Stimulated activated CD4-positive, alpha-beta T cell treated with anti-CD3 and anti-CD28 coated beads, Interleukin-1b, Interleukin-23, amount 100 ng/mL, for 24 hours (primary cell): ENCODE data around the gene FBXL5.

ENCODE experiments used
- DNase-seq, 4 experiments: peaks; one replicate each; pipeline ENCODE4 v3.0.0-alpha.2; 2020; ENCODE audit warnings: low read depth in 4 of 4, low spot score in 1 of 4

Gene FBXL5

DNA sequence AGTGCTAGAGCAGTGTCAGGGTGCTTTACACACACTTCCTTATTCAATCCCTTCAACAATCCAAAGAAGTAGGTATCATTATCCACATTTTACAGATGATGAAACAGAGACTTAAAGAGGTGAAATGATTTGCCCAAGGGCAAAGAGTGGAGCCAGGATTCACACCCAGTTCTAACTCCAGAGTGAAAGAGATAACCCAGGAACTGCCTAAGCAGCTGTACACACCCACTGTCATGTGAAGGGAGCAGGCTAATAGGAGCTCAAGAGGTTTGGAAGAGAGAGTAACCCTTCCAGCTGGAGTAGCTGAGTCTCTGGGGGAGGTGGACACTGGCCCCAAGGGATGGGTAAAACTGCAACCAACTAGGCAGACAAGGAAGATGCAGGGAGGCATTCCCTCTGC, 92.5 kb downstream of the FBXL5 start:
- DNase-seq = no peak

DNA sequence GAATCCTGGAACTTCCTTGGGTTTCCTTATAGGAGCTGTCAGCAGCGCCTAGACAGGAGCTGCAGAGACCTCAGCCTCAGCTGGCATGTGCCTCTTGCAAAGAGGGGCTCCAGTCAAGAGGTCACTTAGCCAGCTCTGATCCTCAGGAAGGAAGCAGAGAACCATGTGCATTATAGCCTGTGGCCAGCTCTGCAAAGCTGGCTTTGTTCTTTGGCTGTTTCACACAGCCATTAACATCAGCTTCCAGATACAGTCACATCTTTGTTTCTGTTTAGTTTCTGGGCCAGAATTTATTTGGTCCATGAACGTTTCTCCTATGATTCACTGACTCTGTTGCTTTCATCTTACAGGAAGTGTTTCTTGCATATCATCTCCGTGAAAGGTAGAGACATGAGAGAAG, 93.0 kb downstream of the FBXL5 start:
- DNase-seq = no peak

DNA sequence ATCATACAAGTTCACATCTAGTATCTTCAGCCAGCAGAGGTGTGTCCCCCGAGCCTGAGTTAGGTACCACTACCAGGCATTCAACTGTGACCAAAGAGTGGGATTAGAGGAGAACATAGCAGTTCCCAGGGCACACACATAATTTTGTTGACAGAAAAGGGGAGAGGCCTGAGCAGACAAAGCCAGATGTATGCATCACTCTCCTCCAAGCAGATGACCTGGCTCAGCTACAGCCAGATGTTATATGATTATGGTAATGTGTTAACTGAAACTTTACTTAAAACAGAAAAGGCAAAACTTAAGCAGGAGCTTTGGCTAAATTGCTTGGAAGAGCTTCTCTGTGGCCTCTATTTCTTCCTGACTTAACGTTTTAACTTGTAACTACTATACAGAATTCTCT, 96.6 kb downstream of the FBXL5 start:
- DNase-seq = no peak

GRCh38 chr4:15557786-15558550, 97.2 kb downstream of the FBXL5 start:
- no peak for DNase-seq

DNA sequence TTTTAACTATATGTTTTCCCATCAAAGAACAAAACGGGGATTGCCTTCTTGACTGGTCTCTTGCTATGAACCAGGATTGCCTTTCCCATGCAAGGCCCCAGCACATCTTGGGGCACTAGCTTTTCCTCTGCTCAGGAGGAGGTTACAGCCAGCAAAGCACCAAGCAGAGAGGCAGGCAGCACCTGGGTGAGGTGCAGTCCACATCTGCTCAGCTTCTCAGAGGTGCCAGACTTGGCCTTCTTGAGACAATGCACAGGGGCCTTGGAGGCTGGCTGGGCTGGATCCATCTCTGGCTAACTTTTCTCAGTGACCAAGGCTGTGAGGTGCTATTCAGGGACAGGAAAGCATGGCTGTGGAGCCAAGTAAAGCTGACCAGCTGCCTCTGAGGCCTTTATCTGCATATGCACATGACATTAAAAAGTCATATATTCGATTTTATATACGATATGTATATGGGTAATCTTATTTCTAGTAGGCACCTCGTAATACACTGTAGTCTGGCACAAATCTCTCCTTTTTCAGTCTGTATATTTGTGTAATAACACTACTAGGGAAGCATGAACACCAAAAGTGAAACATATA, 98.6 kb downstream of the FBXL5 start:
- no peak for DNase-seq
